GM18508 (cell line): ENCODE data around the gene ZNF346.

ENCODE experiments used
- ATAC-seq: cut with Tn5 transposase; IDR thresholded peaks from one replicate; pipeline ENCODE4 v1.9.1; 2021; ENCODE audit warnings: moderate number of reproducible peaks; ENCODE audit not compliant: insufficient read depth, unreplicated experiment

ZNF346 gene

GRCh38 chr5:177064500-177065277, 42.2 kb downstream of the ZNF346 start:
- no peak for ATAC-seq

- no peak for ATAC-seq
Observed at GRCh38 chr5:177065491-177065890, 43.0 kb downstream of the ZNF346 start.

GRCh38 chr5:177066224-177066623, 43.7 kb downstream of the ZNF346 start:
- ATAC-seq, result no peak

- no peak for ATAC-seq
Observed at GRCh38 chr5:177067503-177067902, 45.0 kb downstream of the ZNF346 start.

- no peak for ATAC-seq
Observed at GRCh38 chr5:177070536-177071191, 48.2 kb downstream of the ZNF346 start.

- ATAC-seq, result no peak
Observed at GRCh38 chr5:177071666-177072385, 49.3 kb downstream of the ZNF346 start.

- ATAC-seq, result no peak
Observed at GRCh38 chr5:177077335-177077734, 54.8 kb downstream of the ZNF346 start.

- no peak for ATAC-seq
Observed at GRCh38 chr5:177079606-177080005, 57.1 kb downstream of the ZNF346 start.

GRCh38 chr5:177080265-177080664, 57.8 kb downstream of the ZNF346 start:
- ATAC-seq, result no peak

- ATAC-seq, result no peak
Observed at GRCh38 chr5:177081859-177082258, 59.4 kb downstream of the ZNF346 start.

- ATAC-seq, result no peak
Observed at GRCh38 chr5:177083357-177083756, 60.9 kb downstream of the ZNF346 start.

GRCh38 chr5:177084175-177084574, 61.7 kb downstream of the ZNF346 start:
- ATAC-seq, result no peak

GRCh38 chr5:177085985-177086653, 63.6 kb downstream of the ZNF346 start:
- no peak for ATAC-seq

GRCh38 chr5:177086654-177087397, 64.3 kb downstream of the ZNF346 start, which contains the start of gene FGFR4:
Gene FGFR4 (plus strand): TSS chr5:177086915. CDS start chr5:177089603, 2,688 bp downstream.
- no peak for ATAC-seq

GRCh38 chr5:177087398-177088005, 65.0 kb downstream of the ZNF346 start:
- no peak for ATAC-seq

- no peak for ATAC-seq
Observed at GRCh38 chr5:177089127-177089526, 66.6 kb downstream of the ZNF346 start.

- ATAC-seq, result no peak
Observed at GRCh38 chr5:177089825-177090641, 67.5 kb downstream of the ZNF346 start.

GRCh38 chr5:177090813-177091212, 68.3 kb downstream of the ZNF346 start:
- no peak for ATAC-seq

GRCh38 chr5:177091232-177091631, 68.7 kb downstream of the ZNF346 start:
- no peak for ATAC-seq
